Loucy (cell line): Measurements from ENCODE around the gene TSC22D4.

Source experiments
- EZH2phosphoT487 ChIP-seq: fragments of 200-600 bp; IDR thresholded peaks from 2 replicates; pipeline ENCODE4 v1.6.1; 2018; ENCODE audit warnings: antibody characterized with exemption, mild to moderate bottlenecking, moderate library complexity, borderline replicate concordance
- TF ChIP-seq, protein P1 (sequence below): fragments of 200-600 bp; sonication (generic); conservative IDR thresholded peaks from 2 replicates; pipeline ENCODE4 v1.5.1; 2014; ENCODE audit warnings: mild to moderate bottlenecking, antibody characterized with exemption, low read length

DNA sequence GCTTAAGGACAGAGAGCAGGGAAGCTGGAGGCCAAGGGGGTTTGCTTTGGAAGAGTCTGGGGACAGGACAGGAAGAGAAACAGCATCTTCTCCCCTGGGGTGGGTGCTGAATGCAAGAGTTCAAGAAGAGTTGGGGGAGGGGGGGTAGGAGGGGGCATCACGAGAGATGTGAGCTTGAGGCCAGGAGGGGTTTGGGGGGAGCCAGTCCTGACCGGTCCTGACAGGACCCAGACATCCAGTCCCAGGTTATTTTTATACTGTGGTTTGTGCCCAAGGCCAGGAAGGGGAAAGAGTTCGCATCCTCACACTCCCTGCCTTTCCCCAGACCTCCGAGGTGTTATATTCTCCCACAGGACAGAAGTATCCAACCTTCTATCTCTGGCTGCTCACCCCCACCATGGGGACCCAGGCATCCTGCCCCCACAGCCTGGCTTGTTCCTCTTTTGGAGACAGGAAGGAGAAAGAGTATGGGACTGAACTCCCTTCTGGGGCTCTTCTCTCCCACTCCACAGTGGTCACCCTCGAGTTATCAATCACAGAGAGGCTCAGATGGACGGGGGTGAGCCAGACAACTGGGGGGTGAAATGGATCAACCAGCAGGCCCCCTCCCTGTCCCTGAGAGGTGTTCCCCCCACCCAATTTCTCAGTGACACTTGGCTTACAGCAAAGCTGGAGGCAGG, 2.8 kb downstream of the TSC22D4 start:
- TF ChIP-seq, protein P1, sequence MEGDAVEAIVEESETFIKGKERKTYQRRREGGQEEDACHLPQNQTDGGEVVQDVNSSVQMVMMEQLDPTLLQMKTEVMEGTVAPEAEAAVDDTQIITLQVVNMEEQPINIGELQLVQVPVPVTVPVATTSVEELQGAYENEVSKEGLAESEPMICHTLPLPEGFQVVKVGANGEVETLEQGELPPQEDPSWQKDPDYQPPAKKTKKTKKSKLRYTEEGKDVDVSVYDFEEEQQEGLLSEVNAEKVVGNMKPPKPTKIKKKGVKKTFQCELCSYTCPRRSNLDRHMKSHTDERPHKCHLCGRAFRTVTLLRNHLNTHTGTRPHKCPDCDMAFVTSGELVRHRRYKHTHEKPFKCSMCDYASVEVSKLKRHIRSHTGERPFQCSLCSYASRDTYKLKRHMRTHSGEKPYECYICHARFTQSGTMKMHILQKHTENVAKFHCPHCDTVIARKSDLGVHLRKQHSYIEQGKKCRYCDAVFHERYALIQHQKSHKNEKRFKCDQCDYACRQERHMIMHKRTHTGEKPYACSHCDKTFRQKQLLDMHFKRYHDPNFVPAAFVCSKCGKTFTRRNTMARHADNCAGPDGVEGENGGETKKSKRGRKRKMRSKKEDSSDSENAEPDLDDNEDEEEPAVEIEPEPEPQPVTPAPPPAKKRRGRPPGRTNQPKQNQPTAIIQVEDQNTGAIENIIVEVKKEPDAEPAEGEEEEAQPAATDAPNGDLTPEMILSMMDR: no peak
- TF ChIP-seq EZH2phosphoT487: no peak
